Natural killer cell (primary cell): ENCODE data around the gene ROCK1. TPM values are rescaled to one million over a fixed set of nuclear protein-coding genes. Genes with fewer than 3 reads are reported as not detected.

Experiments used
- ATAC-seq, 3 donors: fragments of 150-1000 bp in 2 of 3; fragments of 200-7000 bp in 1 of 3; cut with Tn5 transposase; 1 replicate in 1 of 3; 2 replicates in 2 of 3; pipeline ENCODE4 v1.10.0; 2021; ENCODE audit warnings: mild to moderate bottlenecking in 2 of 3, moderate library complexity in 2 of 3
- DNase-seq, 2 donors: peaks; one replicate each; pipeline versions ENCODE4 v3.0.0 to v3.0.0-alpha.2; 2013 to 2021; ENCODE audit warnings: mixed read lengths in 1 of 2
- H3K27ac ChIP-seq: one replicate; pipeline ENCODE4 v1.5.1; 2013; ENCODE audit warnings: mild to moderate bottlenecking, low read length
- H3K27me3 ChIP-seq: one replicate; pipeline ENCODE4 v1.6.1; 2013; ENCODE audit warnings: low read length; ENCODE audit not compliant: control insufficient read depth, insufficient read depth
- H3K36me3 ChIP-seq: one replicate; pipeline ENCODE4 v1.6.1; 2013; ENCODE audit warnings: low read length; ENCODE audit not compliant: control insufficient read depth, insufficient read depth
- H3K4me1 ChIP-seq: one replicate; pipeline ENCODE4 v1.6.1; 2013; ENCODE audit warnings: low read length; ENCODE audit not compliant: control insufficient read depth, insufficient read depth
- H3K4me3 ChIP-seq: one replicate; pipeline ENCODE4 v1.5.1; 2013; ENCODE audit warnings: low read length
- H3K9me3 ChIP-seq: one replicate; pipeline ENCODE4 v1.6.1; 2013; ENCODE audit warnings: low read length; ENCODE audit not compliant: control insufficient read depth, insufficient read depth
- H3K27ac Mint-ChIP-seq, 2 donors: one replicate each; pipeline ENCODE4 v1.8.0; 2022; ENCODE audit warnings: mild to moderate bottlenecking in 2 of 2, mixed read lengths in 2 of 2, moderate library complexity in 1 of 2
- H3K27me3 Mint-ChIP-seq, 2 donors: one replicate each; pipeline ENCODE4 v1.8.0; 2022; ENCODE audit warnings: low read depth in 2 of 2, mixed read lengths in 2 of 2
- H3K36me3 Mint-ChIP-seq: one replicate; pipeline ENCODE4 v1.8.0; 2022; ENCODE audit warnings: mixed read lengths
- H3K4me1 Mint-ChIP-seq, 2 donors: one replicate each; pipeline ENCODE4 v1.8.0; 2022; ENCODE audit warnings: mixed read lengths in 2 of 2
- H3K4me3 Mint-ChIP-seq: one replicate; pipeline ENCODE4 v1.8.0; 2022; ENCODE audit warnings: mild to moderate bottlenecking, moderate library complexity, mixed read lengths
- H3K9me3 Mint-ChIP-seq, 2 donors: one replicate each; pipeline ENCODE4 v1.8.0; 2022; ENCODE audit warnings: mixed read lengths in 2 of 2
- CTCF ChIP-seq: fragments of 200-600 bp; IDR thresholded peaks from one replicate; pipeline ENCODE4 v1.8.0; 2022; ENCODE audit warnings: antibody characterized with exemption
- WGBS: methylation state at CpG from one replicate; pipeline ENCODE4 v1.1.7; 2013; ENCODE audit warnings: missing lambda C conversion rate; ENCODE audit not compliant: insufficient coverage; 5-methylcytosine and 5-hydroxymethylcytosine counted together
- intact Hi-C: fragments of 100-400 bp; cut with micrococcal nuclease; formaldehyde crosslinking; loops from one replicate; pipeline ENCODE4 v1.14.2; 2022
- total RNA-seq, 4 donors: library from RNA; stranded (reverse); fragments of 120-200 nt in 1 of 4; gene quantifications; one replicate each; pipeline versions ENCODE4 v1.2.3 to v1.2.4, GENCODE V29; 2013 to 2022

ROCK1 gene
- total RNA-seq, 3 donors from 2014 or later (not counting 1 experiment from before 2014, with no cell fraction given), result 139 to 152 (median 149) TPM

GRCh38 chr18:21074336-21075323, 37.0 kb downstream of the ROCK1 start:
- DNase-seq, result no peak
- no peak for TF ChIP-seq CTCF
- no peaks in the 10 kb centered on the region for H3K36me3 ChIP-seq
- ATAC-seq, result no peak
- peaks cover 23% of the 10 kb centered on the region for H3K4me1 ChIP-seq
- intact Hi-C loops, result no loop called here
- Mint-ChIP-seq H3K27me3 (no peaks in the 10 kb centered on the region), H3K4me1 (peaks cover 69 to 74% of the 10 kb centered on the region in 2 donors), H3K27ac (peak overlapping the region; percentile 65 to 72), H3K4me3 (peak overlapping the region; percentile 62), H3K9me3 (no peaks in the 10 kb centered on the region), H3K36me3 (no peaks in the 10 kb centered on the region)
- 66% methylated on average over 3 of the region's 3 CpGs for WGBS
- no peak overlapping the region for H3K27ac ChIP-seq
- no peak overlapping the region for H3K4me3 ChIP-seq
- H3K9me3 ChIP-seq, result no peaks in the 10 kb centered on the region
- H3K27me3 ChIP-seq, result no peaks in the 10 kb centered on the region

- intact Hi-C loops, result no loop called here
- no peaks in the 10 kb centered on the region for H3K36me3 Mint-ChIP-seq
- peak overlapping the region; percentile 3 for H3K4me3 Mint-ChIP-seq
- H3K9me3 ChIP-seq, result no peaks in the 10 kb centered on the region
- no peak for TF ChIP-seq CTCF
- H3K27ac Mint-ChIP-seq, result peak overlapping the region; percentile 25 to 72
- H3K4me1 ChIP-seq, result peaks cover 16% of the 10 kb centered on the region
- H3K36me3 ChIP-seq, result peaks cover 6% of the 10 kb centered on the region
- no peak overlapping the region for H3K4me3 ChIP-seq
- peaks cover 57 to 63% of the 10 kb centered on the region in 2 donors for H3K4me1 Mint-ChIP-seq
- no peak for DNase-seq
- no peaks in the 10 kb centered on the region for H3K9me3 Mint-ChIP-seq
- H3K27ac ChIP-seq, result no peak overlapping the region
- no peaks in the 10 kb centered on the region for H3K27me3 Mint-ChIP-seq
- no peaks in the 10 kb centered on the region for H3K27me3 ChIP-seq
- peak in 2 of 3 donors; percentile 46 to 53 for ATAC-seq
Observed at GRCh38 chr18:21073180-21073579, 38.4 kb downstream of the ROCK1 start.

GRCh38 chr18:21071071-21071470, 40.5 kb downstream of the ROCK1 start:
- no peak overlapping the region for H3K4me3 Mint-ChIP-seq
- ATAC-seq, result no peak
- H3K27me3 Mint-ChIP-seq, result no peaks in the 10 kb centered on the region
- Histone ChIP-seq H3K27me3 (no peaks in the 10 kb centered on the region), H3K36me3 (peaks cover 7% of the 10 kb centered on the region), H3K27ac (no peak overlapping the region), H3K4me1 (peaks cover 16% of the 10 kb centered on the region), H3K9me3 (no peaks in the 10 kb centered on the region), H3K4me3 (no peak overlapping the region)
- H3K9me3 Mint-ChIP-seq, result no peaks in the 10 kb centered on the region
- H3K27ac Mint-ChIP-seq, result peak overlapping the region in 1 of 2 donors; percentile 37
- intact Hi-C loops, result no loop called here
- 94% methylated on average over 4 of the region's 4 CpGs for WGBS
- no peak for DNase-seq
- no peaks in the 10 kb centered on the region for H3K36me3 Mint-ChIP-seq
- peaks cover 50 to 60% of the 10 kb centered on the region in 2 donors for H3K4me1 Mint-ChIP-seq
- no peak for TF ChIP-seq CTCF
